IPS-NIHi7 (cell line): ENCODE data around the gene FNDC3B.

Source experiments
- DNase-seq: peaks from one replicate; pipeline ENCODE4 v3.0.0; 2012; ENCODE audit warnings: mixed read lengths; ENCODE audit errors: extremely low spot score

Gene FNDC3B

DNA sequence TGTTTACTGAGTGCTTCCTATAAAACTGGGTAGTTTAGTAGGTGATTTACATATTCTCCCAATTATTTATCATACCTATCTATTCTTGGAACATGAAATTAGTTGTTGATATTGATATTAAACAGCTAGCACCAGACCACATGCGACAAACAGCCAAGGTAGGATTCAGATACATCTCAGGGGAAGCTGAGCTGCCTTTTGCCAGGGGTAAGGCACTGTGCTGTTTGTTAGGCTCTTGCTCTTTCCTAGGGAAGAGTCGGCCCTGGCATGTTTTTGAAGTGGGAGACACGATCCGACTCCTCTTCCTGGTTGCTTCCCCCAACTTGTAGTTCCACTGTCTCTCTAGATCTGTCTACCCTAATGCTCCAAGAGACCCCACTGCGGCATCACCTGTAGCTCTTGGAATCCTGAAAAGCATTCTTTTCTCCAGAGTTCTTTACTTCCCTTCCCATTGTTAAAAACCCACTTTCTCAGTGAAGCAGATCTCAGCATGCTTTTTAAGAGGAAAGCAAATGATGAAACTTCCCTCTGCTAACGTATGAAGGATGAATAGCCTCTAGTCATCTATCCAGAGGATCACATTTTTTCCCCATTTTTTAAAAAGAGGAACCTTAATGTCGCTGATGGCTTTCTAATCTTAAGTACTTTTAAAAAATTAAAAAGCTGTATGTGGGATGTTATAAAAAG lies 270.5 kb downstream of the FNDC3B start:
- DNase-seq: no peak

DNA sequence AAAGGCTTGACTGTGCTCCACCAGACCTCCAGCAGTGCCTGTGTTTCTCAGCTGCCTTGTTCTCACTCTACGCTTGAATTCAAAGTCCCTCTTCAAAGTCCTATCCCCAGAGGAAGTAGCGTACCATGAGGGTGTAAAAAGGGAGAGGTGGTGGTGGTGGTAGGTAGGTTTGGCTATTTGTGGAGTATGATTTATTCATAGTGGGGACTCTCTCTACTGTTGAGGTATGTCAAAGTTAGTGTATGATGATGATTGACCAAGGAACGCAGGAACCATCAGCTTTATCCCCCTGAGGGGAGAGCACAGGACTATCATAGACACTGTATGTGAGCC lies 271.0 kb downstream of the FNDC3B start:
- DNase-seq: no peak

DNA sequence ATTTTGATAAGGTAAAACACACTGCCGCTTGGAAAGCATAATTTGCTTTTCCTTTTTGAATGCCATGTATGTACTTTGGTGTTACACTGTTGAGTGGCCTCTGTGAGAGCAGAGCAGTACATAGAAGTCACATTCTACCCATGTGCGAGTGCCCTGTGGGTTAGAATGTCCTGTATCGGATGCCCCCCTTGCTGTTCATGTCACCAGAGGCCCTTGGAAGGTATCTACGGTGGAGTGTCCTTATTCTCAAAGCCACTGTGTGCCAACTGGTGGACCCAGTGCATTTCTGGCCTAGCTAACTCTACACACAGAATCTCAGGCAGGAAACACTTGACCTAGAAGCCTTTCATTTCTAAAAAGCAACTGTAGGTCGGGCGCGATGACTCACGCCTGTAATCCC lies 271.8 kb downstream of the FNDC3B start:
- no peak for DNase-seq

DNA sequence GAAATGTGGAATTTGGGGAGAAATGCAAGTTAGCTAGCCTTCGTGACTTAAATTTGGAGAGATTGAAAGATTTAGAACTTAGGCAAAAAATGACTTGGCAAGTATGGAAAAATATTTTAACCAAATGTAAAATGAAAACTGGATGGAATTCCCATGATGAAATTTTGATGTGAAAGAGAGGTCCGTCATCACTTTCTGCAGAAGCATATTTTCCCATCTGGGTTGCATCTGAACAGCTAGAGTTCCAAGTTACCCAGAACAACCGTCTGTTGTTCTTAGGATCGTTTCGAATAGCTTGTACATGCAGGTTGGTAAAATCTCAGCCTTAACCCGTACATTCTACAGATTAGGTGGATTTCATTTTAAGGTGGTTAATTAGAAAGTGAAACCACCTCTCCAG lies 272.6 kb downstream of the FNDC3B start:
- DNase-seq: no peak

DNA sequence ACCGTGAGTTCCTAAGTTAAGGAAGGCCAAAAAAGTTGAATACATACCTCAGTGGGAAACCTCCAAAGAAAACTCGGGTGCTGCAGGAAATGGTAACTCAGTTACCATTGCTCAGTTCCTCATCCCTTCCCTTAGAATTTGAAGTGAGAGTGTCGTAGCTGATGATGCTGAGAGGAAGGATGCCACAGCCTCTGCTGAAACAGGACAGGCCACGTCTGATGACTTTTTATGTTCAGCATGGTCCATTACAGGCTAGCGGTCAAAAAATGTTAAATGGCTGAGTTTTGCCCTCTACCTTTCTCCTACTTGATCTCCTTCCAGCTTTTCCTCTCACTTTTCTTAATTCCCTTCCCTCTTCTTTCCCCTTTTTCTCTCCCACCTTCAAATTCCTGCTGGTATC lies 273.3 kb downstream of the FNDC3B start:
- no peak for DNase-seq

DNA sequence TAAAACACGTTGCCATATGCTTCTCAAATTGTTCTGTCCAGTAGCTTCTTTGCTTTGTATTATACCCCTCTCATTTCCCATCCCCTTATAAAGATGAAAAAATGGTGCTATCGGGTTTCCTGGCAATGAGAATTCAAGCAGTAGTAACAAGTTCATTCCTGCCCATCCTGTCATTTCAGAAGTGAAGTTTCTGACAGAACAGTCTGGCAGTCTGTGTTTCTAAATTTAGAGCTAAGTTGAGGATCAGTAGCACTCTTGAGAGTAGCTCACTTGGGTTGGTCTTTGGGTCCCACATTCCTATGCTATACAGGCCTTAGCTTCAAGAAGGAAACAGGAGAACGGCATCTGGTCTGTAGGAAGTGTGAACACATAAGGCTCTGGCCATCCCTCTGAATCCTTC lies 274.3 kb downstream of the FNDC3B start:
- no peak for DNase-seq

DNA sequence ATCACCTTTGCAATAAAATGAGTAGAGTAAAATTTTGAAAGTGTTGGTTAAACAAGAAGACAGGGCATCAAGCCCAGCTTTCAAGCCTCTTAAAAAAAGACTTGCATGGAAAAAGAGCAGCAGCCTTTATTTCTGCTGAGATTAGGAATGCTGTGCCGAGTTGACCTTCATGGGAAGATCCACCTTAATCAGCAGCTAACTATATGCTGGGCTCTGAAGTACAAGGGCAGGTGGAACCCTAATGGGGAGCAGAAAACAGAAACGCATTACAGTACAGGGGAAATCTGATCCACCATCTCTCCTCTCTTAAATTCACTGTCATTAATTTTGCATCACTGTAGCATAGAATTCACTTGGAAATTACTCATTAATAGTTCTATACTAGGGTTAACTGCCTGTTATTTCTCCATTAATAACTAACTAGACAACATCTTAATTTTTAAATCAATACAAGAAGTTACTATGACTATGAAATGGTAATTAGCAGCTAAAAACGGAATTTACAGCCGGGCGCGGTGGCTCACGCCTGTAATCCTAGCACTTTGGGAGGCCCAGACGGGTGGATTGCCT lies 275.3 kb downstream of the FNDC3B start:
- DNase-seq: no peak

DNA sequence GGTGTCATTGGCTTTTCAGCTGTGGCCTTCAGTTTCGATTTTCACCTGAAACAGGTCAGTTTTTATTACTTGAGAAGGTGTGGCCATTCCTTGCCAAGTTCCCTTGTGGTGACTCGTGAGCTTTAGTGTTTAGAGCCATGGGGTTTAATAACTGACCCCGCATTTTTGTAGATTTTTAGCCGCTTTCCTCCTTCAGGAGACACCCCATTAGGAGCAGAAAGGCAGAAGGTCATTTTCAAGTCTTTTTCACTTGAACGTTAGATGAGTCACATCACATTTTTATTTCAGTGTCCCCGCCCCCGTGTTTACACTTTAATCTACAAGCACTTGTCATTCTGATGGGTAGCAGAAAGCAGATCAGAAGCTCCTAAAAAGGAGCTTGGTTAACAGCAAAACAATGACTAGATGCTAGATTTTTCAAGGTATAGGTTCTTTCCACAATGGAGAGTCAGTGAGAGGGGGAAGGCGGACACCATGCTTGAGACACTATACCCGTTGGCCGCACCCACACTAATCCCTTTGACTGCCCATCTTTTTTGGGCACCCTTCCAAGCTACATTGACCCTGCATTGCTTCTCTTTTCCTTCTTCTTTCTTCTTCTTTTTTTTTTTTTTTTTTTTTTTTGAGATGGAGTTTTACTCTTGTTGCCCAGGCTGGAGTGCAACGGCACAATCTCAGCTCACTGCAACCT lies 276.2 kb downstream of the FNDC3B start:
- DNase-seq: no peak

DNA sequence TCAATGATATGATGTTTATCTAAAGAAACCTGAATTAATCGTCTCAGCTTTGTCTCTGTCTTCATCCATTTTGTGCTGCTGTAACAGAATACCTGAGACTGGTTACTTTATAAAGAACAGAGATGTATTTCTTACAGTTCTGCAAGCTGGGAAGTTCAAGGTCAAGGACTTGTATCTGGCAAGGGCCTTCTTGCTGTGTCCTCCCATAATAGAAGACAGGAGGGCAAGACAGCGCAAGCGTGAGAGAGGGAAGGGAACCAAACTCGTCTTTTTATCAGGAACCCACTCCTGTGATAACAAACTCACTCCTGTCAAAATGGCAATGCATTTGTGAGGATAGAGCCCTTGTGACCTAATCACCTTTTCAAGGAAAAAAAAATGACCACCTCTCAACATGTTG lies 277.4 kb downstream of the FNDC3B start:
- no peak for DNase-seq

DNA sequence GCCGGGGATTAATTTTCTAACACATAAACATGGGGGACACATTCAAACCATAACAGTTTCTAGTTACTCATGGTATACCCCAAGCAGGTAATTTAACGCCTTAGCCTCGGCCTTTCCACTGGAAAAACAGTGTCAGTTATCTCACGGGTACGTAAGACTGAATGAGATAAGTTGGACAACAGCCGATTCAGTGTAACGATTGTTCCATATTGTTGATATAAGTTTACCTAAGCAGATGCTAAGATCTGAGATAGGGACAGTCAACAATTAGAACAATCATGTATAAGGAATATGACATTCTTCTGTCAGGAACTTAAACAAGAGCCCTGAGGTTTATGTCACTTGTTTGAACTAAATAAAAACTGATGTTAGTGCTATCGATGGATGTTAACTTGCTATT lies 278.1 kb downstream of the FNDC3B start:
- DNase-seq: no peak

DNA sequence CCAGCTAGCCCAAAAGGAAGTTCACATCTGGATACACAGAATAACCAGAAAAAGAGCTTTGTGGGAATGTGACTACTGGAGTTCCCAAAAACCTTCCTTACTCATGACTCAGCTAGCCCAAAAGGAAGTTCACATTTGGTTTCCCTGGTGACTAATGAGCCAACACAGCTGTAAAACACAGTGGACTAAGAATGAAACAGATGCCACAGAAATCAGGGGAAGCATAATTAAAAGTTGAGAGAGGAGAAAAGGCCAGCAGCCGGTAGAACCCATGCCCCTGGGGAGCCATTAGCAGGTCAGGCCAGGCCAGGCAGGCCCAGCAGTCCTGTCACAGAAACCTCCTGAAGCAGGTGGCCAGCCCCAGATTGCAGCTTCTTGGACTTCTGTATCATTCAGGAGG lies 278.6 kb downstream of the FNDC3B start:
- DNase-seq: no peak

DNA sequence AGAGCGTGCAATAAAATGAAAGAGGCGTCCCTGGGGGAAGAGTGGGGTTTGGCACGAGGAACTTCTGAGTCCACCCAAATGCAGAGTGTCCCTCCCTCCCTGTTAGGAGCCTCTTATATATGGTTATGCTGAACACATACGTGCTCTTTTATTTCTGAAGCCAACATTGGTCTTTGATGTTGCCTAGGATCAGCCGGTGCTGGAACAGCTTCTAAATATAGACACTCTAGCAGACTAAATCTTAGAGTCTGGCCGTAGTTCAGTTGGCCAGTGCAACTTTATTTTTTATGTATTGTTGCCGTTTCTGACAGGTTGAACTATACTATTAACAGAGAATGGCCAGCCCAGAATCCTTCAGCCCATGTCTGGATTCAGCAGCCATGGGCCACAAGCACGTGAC lies 280.2 kb downstream of the FNDC3B start:
- DNase-seq: no peak

DNA sequence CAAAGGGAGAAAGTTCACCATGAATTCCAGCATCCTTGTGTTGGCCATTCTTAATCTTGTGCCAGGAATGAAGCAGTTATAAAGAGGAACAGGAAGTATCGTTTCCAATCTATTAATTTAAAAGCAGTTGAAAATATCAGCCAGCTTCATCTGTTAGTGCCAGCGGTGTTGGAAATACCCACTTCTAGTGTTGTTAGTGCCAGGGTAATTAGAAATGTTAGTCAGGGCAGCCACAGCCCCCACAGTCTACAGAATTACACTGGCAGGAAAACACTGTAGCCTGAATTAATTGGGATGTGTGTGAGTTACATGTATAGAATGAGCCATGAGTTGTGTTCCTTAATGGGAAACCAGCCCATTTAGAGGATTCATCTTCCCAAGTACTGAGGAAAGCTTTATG lies 281.1 kb downstream of the FNDC3B start:
- DNase-seq: no peak

DNA sequence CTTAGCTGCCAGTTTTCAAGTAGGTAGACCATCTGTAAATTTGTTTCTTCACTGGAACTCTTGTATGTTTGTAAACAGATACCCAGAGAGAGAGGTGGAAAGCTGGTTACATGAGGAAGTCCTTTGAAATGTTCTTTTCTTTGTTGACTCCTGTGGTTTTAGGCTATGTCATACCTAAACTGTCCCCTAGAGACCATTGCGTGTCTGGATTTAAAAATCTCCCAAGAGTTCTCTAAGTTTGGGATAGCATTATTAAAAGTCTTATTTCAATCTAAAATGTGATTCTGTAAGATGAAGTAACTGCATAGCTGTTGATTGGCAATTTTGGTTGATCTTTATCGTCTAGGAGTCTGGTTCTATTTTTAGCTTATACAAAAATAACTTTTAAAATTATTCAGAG lies 281.7 kb downstream of the FNDC3B start:
- no peak for DNase-seq

DNA sequence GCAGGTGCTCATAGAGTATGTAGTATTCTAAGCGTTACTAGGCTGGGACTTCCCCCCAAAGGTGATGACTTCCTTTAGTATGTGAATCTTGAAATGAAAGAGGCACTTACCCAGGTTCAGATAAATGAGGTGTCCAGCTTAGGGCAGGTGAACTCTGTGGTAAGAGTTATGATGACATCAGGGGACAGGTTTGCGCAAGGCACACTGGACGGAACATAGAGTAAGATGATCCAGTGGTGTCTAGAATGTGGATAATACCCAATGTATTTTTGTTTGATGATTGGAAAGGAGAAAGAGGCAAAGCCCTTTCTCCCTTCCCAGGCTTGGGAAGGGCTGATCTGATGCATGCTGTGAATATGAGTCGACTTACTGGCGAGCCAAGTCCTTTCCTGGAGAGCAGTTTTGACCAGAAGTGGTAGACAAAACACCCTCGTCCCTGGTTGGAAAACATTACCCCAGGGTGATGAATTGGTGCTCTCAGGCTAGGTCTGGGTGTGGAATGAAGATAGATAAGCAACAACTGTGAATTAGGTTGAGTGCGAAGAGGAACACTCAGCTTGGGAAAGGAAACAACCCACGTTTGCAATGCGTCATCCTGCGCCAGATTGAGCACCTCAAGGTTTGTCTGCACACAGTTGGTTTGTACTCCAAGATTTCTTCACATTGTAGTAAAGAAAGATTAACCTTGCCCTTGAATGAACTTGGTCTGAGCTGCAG lies 284.7 kb downstream of the FNDC3B start:
- DNase-seq: no peak

DNA sequence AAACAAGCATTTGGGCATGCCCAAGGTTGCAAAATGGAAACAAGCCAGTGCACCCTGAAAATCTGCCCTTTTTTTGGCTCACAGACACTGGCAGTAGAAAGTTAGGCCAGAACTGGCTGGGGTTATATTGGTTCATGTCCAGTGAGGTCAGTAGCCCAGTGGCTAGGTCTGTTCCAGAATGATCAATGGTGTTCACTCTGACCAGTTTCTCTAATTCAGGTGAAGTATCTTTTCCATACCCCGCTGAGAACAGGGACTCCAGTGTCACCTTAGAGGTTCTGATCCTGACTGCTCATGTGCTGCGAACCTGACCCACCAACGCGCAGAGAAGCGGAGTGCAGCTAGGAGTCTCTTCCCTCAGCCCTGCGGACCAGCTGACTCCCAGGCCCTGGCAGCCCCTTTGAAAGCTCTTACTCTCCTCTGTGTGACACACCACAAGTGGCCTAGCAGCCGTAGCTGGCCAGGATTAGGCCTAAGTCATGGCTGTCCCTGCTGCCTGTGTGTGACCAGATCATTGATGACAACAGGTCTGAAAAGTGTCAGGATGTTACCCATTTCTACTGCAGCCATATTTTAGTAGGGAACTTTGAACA lies 285.3 kb downstream of the FNDC3B start:
- DNase-seq: no peak

DNA sequence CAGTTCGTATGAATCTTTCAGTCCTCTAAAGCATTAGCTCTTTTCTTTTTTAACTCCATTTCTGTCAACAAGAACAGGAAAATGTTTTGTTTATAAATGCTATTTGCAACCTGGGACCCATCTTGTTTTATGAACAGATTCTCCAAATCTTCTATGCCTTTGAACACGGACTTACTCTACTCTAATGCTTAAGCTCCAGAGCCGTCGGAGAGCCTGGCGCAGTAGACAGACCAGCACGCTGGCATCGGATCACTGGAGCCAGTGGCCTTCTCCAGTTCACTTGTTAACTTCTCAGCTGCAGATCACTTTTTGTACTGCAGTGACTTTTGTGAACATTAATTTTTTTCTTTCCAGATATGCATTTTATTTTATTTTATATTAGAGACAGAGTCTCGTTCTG lies 286.1 kb downstream of the FNDC3B start:
- DNase-seq: no peak

DNA sequence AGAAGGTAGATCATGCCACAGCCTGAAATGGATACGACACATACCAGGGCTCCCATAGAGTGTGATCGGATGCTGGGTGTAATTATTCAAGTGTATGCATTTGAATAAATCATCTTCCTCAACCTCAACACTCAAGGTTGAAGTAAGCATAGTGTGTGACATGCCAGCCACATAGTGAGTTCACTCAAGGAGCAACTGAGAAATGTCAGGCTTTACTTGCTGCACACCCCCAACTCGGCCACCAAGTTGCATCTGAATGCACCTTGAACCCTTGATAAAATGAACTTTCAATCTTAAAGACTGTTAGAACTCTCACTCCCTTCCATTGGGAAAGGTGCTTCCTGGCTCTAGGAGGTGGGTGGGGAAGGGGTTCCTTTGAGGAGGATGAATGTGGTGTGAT lies 287.6 kb downstream of the FNDC3B start:
- DNase-seq: no peak

DNA sequence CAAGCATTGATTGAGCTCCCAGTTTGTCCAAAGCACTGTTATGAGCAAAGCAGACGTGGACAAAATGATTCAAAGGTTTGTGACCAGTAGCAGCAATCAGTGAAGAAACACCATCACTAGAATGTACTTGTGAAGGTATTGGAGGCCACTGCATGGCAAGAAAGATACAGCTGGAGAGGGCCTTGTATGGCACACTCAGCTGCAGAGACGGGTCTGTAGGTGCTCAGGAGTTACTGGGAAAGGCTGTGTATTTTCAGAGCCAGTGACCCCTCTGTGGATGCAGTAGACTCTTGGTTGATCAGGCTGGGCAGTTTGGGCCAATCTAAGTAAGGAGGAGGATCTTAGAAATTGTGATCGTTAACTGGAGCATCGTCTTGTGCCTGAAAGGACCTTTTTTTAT lies 288.9 kb downstream of the FNDC3B start:
- DNase-seq: no peak

DNA sequence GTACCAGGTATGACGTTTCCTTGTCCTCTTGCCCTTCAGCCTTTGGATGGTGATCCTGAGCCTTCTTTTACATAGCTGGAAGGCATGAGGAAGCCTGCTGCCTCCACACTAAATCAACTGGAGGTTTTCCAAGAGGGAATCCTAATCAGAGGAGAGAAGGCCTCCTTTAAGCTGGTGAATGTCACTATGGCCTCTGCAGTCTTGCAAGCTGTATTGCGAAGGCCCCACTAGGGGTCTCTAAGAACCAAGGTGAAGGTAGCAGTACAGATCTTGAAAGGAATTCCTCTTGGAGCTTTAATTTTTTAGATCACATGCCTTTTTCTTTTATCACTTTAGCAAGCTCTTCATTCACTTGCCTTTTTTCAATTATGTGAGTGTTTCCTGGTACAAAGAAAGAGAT lies 289.7 kb downstream of the FNDC3B start:
- peak; percentile 39 for DNase-seq

DNA sequence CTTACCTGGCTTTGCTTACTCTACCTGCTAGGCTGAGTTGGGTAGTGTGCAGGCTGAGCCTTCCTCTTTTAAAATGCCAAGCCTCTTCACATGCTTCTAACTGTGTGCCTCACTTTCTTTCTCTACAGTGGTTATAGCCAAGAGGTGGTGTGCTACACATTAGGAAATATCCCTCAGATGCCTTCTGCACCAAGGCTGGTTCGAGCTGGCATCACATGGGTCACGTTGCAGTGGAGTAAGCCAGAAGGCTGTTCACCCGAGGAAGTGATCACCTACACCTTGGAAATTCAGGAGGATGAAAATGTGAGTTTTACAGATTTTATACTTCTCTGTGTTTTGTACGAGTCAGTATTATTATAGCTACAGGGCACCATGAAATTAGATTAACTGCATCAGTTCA lies 291.0 kb downstream of the FNDC3B start:
- DNase-seq: no peak

DNA sequence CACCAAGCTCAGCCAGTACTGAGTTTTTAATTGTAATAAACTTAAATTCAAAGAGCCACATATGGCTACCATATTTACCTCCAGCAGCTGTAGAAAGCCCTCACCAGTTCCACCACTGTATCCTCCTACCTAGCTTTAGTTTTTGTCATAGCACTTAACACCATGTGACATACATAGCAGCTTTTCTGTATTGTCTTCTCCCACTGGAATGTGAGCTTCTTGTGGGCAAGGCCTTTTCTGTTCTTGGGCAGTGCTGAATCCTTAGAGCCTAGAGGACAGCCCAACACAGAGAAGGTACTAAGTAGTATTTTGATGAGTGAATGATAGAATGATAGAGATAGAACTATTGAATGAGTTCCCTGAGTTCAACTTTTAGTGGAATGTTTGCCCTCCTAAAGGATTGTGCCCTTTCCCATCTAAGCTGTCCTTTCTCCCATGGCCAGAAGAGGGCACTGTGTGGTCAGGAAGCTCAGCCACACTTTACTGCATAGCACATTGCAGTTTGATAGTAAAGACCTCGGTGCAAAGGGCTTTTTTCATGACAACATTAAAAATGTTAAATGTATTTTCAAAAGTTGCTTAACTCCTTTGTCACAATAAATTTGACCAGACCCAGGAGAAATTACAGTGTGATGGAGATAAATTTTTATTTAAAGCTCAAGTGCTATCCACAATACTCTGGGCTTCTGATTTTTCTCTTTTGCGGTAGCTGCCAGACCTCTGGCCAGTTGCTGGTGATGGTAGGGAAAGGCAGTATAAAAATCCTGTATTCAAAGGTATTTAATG lies 293.1 kb downstream of the FNDC3B start:
- peak; percentile 68 for DNase-seq
